Astrocyte of the hippocampus (primary cell): ENCODE data around the gene DHTKD1.
A peak's percentile ranks its signal among the peaks of the same experiment; 100 is the strongest.

Experiments
- DNase-seq: peaks from one replicate; pipeline ENCODE4 v3.0.0; 2011; ENCODE audit warnings: low read depth, low spot score

Gene DHTKD1, protein sequence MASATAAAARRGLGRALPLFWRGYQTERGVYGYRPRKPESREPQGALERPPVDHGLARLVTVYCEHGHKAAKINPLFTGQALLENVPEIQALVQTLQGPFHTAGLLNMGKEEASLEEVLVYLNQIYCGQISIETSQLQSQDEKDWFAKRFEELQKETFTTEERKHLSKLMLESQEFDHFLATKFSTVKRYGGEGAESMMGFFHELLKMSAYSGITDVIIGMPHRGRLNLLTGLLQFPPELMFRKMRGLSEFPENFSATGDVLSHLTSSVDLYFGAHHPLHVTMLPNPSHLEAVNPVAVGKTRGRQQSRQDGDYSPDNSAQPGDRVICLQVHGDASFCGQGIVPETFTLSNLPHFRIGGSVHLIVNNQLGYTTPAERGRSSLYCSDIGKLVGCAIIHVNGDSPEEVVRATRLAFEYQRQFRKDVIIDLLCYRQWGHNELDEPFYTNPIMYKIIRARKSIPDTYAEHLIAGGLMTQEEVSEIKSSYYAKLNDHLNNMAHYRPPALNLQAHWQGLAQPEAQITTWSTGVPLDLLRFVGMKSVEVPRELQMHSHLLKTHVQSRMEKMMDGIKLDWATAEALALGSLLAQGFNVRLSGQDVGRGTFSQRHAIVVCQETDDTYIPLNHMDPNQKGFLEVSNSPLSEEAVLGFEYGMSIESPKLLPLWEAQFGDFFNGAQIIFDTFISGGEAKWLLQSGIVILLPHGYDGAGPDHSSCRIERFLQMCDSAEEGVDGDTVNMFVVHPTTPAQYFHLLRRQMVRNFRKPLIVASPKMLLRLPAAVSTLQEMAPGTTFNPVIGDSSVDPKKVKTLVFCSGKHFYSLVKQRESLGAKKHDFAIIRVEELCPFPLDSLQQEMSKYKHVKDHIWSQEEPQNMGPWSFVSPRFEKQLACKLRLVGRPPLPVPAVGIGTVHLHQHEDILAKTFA

GRCh38 chr10:12068449-12069269 lies at the start of gene DHTKD1:
TSS of gene DHTKD1 (plus strand) at chr10:12068954. CDS start at chr10:12069034, 80 bp downstream.
- DNase-seq: peak; percentile 99

- no peak for DNase-seq
These were observed 49.3 kb upstream of the DHTKD1 start for GRCh38 chr10:12019283-12019971.

- DNase-seq: no peak
These were observed 48.2 kb upstream of the DHTKD1 start for GRCh38 chr10:12020574-12020973.

DNA sequence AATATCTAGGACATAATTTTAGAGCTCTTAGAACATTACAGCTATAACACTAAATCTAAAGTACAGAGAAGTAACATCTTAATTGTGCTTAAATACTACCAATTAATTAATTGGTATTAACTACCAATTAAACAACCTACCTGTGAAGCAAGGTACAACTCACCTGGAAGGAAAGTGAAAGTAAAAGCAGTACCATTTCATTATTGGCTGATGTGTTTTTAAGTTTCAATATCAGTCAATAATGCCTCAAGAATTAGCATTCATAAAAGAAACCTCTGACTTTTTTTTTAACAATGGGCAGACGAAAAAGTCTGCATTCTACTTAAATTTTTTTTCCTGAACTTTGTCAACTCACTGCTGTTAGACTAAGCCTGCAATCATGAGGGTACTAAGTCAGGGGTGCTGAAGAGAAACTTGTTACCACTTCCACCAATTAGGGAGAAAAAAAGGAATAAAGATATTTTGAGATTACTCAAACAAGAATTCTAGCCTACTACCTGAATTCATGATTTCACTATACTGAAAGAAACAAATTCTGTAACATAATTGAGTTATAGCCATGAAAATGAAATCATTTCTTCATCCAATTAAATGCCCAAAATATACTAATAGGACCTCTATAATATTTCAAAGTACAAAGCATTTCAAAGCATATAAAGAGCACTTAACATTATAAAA lies 46.0 kb upstream of the DHTKD1 start:
- no peak for DNase-seq

- no peak for DNase-seq
These were observed 43.2 kb upstream of the DHTKD1 start for GRCh38 chr10:12025591-12025990.

DNA sequence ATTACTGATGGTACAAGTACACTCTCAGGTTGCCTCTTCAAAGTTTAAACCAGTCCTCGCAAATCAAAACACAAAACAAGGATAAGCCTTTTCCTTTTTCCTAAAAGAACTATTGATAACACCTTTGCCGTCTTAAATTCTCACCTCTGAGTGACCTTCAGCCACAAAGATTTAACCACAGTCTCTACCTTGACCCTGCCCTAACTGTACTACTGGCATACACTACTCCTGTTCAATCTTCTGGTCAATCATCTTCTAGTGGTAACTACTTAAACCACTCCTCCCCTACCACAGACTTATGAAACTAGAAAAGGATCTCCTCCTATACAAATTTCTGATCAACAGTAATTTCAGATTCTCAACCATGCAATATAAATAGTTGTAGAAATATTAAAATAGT lies 41.2 kb upstream of the DHTKD1 start:
- DNase-seq: no peak

GRCh38 chr10:12031404-12031803 lies 37.4 kb upstream of the DHTKD1 start:
- DNase-seq: no peak

- no peak for DNase-seq
These were observed 32.6 kb upstream of the DHTKD1 start for GRCh38 chr10:12036073-12036655.

- DNase-seq: peak; percentile 44
These were observed 26.9 kb upstream of the DHTKD1 start for GRCh38 chr10:12041766-12042408.

DNA sequence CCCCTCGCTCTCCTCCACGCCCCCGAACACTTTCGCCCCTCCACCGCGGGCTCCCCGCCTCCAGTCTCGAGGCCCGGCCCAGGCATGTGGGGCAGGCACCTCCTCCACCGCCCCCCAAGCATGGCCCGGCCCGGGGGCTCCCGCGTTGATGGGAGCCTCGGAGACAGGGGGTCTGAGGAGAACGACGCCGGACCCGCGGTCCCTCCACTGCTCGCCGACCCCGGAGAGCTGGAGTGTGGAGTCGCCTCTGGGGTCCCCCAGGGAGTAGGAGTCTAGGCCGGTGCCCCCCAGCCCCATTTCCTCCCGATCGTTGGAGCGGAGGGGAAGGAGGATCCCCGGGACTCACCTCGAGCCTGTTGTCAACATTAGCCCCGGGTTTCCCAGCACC lies 26.4 kb upstream of the DHTKD1 start:
- peak; percentile 58 for DNase-seq

DNA sequence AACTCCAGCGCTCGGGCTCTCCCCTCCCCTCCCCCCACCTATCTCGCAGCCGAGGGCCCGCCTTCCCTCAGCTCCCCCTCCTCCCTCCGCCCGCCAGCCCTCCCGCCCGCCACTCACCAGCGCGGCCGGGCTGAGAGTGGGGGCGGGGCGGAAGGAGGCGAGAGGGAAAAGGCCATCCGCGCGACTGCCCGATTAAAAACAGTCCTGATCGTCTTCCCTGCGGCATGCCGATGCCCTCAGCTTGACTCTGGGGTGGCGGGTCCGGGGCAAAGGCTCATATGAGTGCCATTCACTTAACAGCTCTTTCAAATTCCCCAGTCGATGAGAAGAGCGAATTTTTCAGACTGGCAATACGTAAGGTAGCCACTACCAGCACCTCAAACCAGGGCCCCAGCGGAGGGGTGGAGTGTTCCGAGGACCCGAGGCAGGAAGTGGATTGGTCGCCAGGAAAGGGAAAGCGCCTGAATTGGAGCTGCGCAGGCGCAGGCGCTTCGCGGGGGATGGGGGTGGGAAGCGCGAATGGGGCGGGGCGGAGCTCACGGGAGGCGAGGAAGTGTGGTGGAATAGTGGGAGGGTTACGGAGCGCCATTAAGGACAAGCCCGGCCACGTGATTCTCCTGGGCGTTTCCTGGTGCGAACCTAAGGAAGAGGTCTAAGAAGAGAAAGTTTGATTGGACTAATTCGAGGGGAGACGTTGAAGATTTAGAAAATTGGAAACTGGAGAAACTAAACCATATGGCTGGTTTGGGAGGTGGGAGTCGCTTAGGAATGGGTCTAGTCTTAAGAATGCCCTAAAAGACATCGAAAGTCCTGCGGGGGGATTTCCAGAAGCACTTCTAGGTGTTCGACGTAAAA lies 25.7 kb upstream of the DHTKD1 start, which contains the start of gene UPF2:
Gene UPF2 (minus strand): TSS at position 13 of the 855 bp plus-strand sequence. CDS start 7,386 bp downstream, outside the sequence.
- peak; percentile 99 for DNase-seq

- DNase-seq: no peak
These were observed 23.2 kb upstream of the DHTKD1 start for GRCh38 chr10:12045596-12045995.

DNA sequence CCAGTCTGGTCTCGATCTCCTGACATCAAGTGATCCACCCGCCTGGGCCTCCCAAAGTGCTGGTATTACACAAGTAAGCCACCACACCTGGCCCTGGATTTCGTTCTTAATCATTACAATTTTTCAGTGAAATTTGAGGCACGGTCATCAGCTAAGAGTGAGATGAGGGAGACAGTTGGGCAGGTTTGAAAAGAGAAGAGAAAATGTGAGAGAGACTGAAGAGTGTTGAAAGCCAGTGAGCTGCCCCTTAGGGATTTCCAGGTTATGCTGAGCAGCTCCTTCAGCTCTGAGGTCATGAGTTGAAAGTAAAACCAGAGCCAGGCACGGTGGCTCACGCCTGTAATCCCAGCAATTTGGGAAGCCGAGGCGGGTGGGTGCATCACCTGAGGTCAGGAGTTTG lies 20.2 kb upstream of the DHTKD1 start:
- DNase-seq: no peak

DNA sequence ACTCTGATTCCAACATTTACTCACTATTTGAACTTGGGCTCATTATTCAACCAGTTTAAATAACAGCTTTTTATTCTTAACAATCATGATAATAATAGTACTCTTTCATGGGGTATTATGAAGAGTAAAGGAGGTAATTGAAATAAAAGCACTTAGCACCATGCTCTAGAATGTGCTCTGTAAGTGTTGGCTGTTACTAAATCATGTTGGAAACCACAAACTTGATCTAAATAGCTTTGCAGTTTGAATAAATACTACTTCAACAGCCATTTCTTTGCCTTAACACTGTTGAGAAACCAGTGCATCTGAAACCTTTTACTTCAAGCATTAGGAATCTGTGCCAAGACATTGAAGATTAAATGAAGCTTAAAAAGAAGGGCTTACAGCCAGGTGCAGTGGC lies 18.2 kb upstream of the DHTKD1 start:
- peak; percentile 5 for DNase-seq

- DNase-seq: no peak
These were observed 17.5 kb upstream of the DHTKD1 start for GRCh38 chr10:12051241-12051640.

DNA sequence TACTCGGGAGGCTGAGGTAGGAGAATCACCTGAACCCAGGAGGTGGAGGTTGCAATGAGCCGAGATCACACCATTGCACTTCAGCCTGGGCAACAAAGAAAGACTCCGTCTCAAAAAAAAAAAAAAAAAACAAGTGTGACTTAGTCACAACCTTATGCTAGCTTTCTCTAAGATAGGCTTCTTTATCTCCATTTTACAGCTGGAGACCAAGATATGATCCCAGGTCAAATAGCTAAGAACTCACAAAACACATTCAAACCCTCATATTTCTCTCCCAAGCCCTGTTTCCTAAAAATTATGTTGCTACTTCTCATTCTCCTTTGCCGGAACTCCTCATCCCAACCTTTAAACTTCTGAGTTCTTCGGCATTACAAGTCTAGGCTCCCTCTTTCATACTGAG lies 13.0 kb upstream of the DHTKD1 start:
- DNase-seq: no peak

DNA sequence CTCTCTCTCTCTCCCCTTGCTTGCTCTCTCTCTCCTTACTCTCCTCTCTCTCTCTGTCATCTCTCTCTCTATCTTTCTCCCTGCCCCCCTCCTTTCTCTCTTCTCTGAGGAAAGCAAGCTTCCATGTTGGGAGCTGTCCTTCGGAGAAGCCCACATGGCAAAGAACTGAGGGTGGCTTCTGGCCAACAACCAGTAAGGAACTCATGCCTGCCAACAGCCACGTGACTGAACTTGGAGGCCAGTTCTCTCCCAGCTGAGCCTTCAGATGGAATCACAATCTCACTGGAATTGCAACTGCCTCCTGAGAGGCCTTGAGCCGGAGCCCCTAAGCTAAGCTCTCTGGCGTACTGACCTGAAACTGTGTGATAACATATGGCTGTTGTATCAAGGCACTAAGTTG lies 12.0 kb upstream of the DHTKD1 start:
- peak; percentile 18 for DNase-seq

DNA sequence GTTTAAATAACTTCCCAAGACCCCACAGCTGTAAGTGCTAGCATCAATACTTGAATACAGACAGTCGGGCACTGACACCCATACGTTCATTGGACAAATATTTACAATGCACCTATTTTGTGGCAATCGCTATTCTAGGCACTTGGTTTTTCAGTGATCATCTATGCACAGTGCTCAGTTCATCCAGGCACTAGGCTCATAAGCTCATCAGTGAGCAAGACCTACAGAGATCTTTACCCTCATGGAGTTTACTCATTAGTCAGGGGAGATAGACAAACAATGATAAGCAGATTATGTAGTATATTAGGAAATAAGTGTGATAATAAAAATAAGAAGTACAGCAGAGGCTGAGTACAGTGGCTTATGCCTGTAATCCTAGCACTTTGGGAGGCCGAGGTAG lies 7.6 kb upstream of the DHTKD1 start:
- no peak for DNase-seq
